ENCODE measurements around the gene SPOCK1. TPM values are rescaled to one million over a fixed set of nuclear protein-coding genes. Genes with fewer than 3 reads are reported as not detected.

The SPOCK1 gene
- total RNA-seq, 1 experiment from 2014 or later: 10.9 TPM

DNA sequence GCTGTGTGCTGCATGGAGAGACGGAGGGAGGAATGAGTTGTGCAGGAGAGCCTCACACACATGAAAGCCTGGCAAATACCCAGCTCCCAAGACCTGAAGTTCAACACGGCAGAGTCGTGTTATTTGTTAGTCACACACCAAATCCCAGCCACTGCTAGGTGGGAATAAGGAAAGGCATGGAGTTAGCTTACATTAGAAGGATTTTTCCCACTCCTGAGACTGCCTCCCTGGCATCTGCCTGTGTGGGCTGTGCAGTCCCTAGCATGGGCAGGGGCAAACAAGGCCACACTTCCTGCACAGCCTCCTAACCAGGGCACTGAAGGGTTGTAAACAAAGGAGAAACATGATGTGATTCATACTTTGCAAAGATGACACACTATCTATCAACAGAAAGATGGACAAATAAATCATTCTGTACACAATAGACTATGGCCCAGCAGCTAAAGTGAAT, 306.8 kb downstream of the SPOCK1 start:
- Histone ChIP-seq H2AFZ (ENCODE audit: low read length) (no peak overlapping the region), H3K23ac (ENCODE audit: insufficient read length, low read depth, low read length) (no peak overlapping the region), H2BK5ac (ENCODE audit: insufficient read length, low read length) (no peak overlapping the region), H3K79me2 (ENCODE audit: insufficient read depth, low read length) (no peaks in the 10 kb centered on the region), H3K27me3 (ENCODE audit: insufficient read depth, low read length) (no peaks in the 10 kb centered on the region), H2BK15ac (ENCODE audit: low read depth, low read length) (no peak overlapping the region), H4K20me1 (ENCODE audit: control insufficient read depth, insufficient read depth, insufficient read length) (no peaks in the 10 kb centered on the region), H3K4me1 (ENCODE audit: insufficient read depth, low read length) (no peaks in the 10 kb centered on the region), H3K4me2 (ENCODE audit: insufficient read depth, insufficient read length, low read length) (no peak overlapping the region), H3K79me1 (ENCODE audit: insufficient read depth, low read depth, low read length, poor library complexity, severe bottlenecking) (no peaks in the 10 kb centered on the region), H2AK5ac (ENCODE audit: insufficient read length, low read length) (no peak overlapping the region), H2BK12ac (ENCODE audit: insufficient read length, low read depth, low read length) (no peak overlapping the region), H3K56ac (ENCODE audit: insufficient read length, low read depth, low read length) (no peak overlapping the region), H3K18ac (ENCODE audit: insufficient read length, low read depth, low read length) (no peak overlapping the region), H3K23me2 (ENCODE audit: insufficient read length, low read depth, low read length, poor library complexity, severe bottlenecking) (no peaks in the 10 kb centered on the region), H4K5ac (ENCODE audit: insufficient read length, low read depth, low read length) (no peak overlapping the region), H4K91ac (ENCODE audit: insufficient read length, low read depth, low read length) (no peak overlapping the region), H4K8ac (replicated peaks; ENCODE audit: insufficient read length, low read depth, low read length) (no peak overlapping the region), H2BK120ac (ENCODE audit: low read depth, low read length, poor library complexity, severe bottlenecking) (no peak overlapping the region), H3K14ac (ENCODE audit: insufficient read depth, low read length) (no peak overlapping the region), H2BK20ac (ENCODE audit: low read depth, low read length, poor library complexity, severe bottlenecking) (no peak overlapping the region), H3K9ac (ENCODE audit: extremely low read depth, insufficient read length, low read length) (no peak overlapping the region), H3K4ac (ENCODE audit: low read depth, low read length) (no peak overlapping the region), H3K27ac (ENCODE audit: insufficient read length, low read depth, low read length) (no peak overlapping the region), H3K9me3 (ENCODE audit: control insufficient read depth, low read depth, low read length) (no peaks in the 10 kb centered on the region), H3T11ph (ENCODE audit: low read length) (no peak overlapping the region)
- TF ChIP-seq, protein P1, sequence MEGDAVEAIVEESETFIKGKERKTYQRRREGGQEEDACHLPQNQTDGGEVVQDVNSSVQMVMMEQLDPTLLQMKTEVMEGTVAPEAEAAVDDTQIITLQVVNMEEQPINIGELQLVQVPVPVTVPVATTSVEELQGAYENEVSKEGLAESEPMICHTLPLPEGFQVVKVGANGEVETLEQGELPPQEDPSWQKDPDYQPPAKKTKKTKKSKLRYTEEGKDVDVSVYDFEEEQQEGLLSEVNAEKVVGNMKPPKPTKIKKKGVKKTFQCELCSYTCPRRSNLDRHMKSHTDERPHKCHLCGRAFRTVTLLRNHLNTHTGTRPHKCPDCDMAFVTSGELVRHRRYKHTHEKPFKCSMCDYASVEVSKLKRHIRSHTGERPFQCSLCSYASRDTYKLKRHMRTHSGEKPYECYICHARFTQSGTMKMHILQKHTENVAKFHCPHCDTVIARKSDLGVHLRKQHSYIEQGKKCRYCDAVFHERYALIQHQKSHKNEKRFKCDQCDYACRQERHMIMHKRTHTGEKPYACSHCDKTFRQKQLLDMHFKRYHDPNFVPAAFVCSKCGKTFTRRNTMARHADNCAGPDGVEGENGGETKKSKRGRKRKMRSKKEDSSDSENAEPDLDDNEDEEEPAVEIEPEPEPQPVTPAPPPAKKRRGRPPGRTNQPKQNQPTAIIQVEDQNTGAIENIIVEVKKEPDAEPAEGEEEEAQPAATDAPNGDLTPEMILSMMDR (conservative IDR thresholded peaks at IDR 0.05): no peak
- WGBS (ENCODE audit: extremely low coverage, insufficient read length, low lambda C conversion rate): no CpG with 5 or more reads among the region's 3 CpGs
- no peak overlapping the region for H3K4me3 Mint-ChIP-seq
- no peaks in the 10 kb centered on the region for H3K9me3 Mint-ChIP-seq
- no peak overlapping the region for H3K27ac Mint-ChIP-seq
- no peaks in the 10 kb centered on the region for H3K36me3 Mint-ChIP-seq (ENCODE audit: insufficient read depth in 1 of 3, low read depth in 3 of 3)
- peaks cover 0 to 4% of the 10 kb centered on the region in 2 experiments; a peak in 2 of 4 replicates for H3K4me1 Mint-ChIP-seq
- peaks cover 4% of the 10 kb centered on the region; the same call in 1 of the 2 replicates for H3K27me3 Mint-ChIP-seq (ENCODE audit: low read depth)
- no peak for DNase-seq

All from H9 (cell line).